NCI-H345 treated with DMSO at 0.1 percent for 48 hours (cell line): ENCODE measurements around the gene SIRPD.
"Not testable (repeated sequence)": the region's sequence is repeated elsewhere in the genome, so short reads cannot be mapped to it uniquely, and the experiment has no call there.

ENCODE experiments used
- DNase-seq: peaks from one replicate; lab custom pipeline; 2025; ENCODE audit not compliant: unreplicated experiment; lab: John Stamatoyannopoulos, UW

SIRPD gene

GRCh38 chr20:1497371-1497770 is 60.1 kb downstream of the SIRPD start:
- DNase-seq = not testable (repeated sequence)

GRCh38 chr20:1496930-1497329 is 60.6 kb downstream of the SIRPD start:
- DNase-seq = no peak

GRCh38 chr20:1494436-1494835 is 63.1 kb downstream of the SIRPD start:
- no peak for DNase-seq

GRCh38 chr20:1493536-1493935 is 64.0 kb downstream of the SIRPD start:
- DNase-seq = no peak

- DNase-seq = no peak
Measured at GRCh38 chr20:1491860-1492642, 65.5 kb downstream of the SIRPD start.

GRCh38 chr20:1491281-1491840 is 66.1 kb downstream of the SIRPD start, which contains the start of gene SIRPB2:
TSS of gene SIRPB2 (minus strand) at chr20:1491420. CDS start at chr20:1491359, 61 bp downstream.
- no peak for DNase-seq

- DNase-seq = no peak
Measured at GRCh38 chr20:1490643-1491195, 66.8 kb downstream of the SIRPD start.

GRCh38 chr20:1489764-1490436 is 67.6 kb downstream of the SIRPD start:
- no peak for DNase-seq

GRCh38 chr20:1489325-1489724 is 68.2 kb downstream of the SIRPD start:
- DNase-seq = no peak

- DNase-seq = no peak
Measured at GRCh38 chr20:1486566-1486965, 70.9 kb downstream of the SIRPD start.

- no peak for DNase-seq
Measured at GRCh38 chr20:1484438-1485116, 72.9 kb downstream of the SIRPD start.
